GM12875 (cell line): ENCODE measurements around the gene BMAL1.

Source experiments
- H3K4me3 ChIP-seq: one replicate; pipeline ENCODE4 v1.5.1; 2011; ENCODE audit warnings: low read depth, low read length, control low read depth
- TF ChIP-seq, protein P1 (sequence below): IDR thresholded peaks from 2 replicates; pipeline ENCODE4 v1.5.1; 2011; ENCODE audit warnings: low read depth, mild to moderate bottlenecking, control low read depth, inconsistent platforms, low read length, moderate library complexity, borderline replicate concordance; ENCODE audit not compliant: insufficient read depth

BMAL1 gene

DNA sequence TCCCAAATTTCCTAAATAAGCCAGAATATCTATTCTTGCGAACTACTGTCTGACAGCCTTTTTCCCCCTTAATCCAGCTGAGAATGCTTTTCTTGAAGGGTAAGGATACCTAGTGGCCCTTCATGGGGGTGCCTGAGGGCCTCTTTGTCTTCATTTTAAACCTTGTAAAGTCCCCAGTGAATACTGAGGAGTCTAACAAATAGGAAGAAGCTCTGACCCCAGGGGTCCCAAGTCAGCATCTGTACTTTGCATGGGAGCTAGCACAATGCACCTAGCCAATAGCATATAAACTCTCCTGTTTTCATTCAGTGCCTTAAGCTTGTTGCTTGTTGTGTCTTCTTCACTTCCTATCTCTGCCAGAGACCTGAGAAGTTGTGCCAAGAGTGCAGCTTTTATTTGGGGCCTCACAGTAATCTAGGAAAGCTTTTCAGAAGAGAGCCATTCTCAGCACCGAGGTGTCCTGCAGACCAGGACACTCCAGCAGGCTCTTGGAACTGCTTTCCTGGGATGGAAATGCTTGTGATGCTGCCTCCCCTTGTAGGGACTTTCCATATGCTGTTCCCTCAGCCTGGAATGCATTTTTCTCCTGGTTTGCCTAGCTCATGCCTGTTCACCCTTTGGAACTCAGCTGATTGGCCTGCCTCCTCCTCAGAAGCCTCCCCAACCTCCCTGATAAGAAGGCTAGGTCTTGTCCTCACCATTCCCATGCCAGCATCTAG, 37.2 kb downstream of the BMAL1 start:
- H3K4me3 ChIP-seq, result no peak overlapping the region
- TF ChIP-seq, protein P1, sequence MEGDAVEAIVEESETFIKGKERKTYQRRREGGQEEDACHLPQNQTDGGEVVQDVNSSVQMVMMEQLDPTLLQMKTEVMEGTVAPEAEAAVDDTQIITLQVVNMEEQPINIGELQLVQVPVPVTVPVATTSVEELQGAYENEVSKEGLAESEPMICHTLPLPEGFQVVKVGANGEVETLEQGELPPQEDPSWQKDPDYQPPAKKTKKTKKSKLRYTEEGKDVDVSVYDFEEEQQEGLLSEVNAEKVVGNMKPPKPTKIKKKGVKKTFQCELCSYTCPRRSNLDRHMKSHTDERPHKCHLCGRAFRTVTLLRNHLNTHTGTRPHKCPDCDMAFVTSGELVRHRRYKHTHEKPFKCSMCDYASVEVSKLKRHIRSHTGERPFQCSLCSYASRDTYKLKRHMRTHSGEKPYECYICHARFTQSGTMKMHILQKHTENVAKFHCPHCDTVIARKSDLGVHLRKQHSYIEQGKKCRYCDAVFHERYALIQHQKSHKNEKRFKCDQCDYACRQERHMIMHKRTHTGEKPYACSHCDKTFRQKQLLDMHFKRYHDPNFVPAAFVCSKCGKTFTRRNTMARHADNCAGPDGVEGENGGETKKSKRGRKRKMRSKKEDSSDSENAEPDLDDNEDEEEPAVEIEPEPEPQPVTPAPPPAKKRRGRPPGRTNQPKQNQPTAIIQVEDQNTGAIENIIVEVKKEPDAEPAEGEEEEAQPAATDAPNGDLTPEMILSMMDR, result no peak

DNA sequence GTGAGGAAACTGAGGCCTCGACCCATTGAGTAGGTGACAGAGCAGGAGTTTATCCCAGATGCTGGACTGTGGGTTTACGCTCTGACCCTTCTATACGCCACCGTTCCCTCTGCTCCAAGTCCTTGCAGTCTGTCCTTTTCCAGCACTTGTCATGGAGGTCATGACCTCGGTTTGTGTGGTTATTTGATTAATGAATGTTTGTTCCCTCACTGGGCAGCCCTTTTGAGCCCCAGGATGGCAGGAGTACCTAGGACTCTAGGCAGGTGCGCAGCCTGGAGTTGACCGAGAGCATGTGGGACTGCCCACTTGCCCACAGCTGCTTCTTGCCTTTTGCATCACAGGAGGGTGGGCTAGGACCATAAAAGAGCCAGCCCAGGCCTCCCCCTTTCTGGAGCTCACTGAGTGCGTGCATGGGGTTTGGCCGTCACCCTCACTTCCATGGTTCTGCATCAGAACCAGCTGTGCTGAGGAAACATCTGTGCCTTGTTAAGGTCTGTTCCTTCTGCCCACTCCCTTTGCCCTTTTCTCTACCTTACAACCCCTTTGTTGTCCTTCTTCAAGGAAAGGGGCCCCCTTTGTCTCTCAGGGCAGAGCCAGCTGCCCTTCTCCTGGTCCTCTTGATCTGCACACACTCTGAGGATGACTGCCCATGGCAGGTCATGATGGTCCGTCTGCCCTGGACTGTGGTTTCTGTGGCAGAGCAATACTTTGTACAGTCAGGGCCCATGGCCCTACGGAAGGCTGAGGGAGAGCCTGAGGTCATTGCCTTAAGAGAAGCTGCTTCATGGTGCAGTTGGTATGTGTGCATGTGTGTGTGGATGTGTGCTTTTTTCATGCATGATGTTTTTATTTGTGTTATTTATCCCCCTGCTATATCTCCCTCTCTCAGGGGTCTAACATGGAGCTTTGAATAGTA, 38.2 kb downstream of the BMAL1 start:
- TF ChIP-seq, protein P1, result no peak
- H3K4me3 ChIP-seq, result no peak overlapping the region

- H3K4me3 ChIP-seq, result no peak overlapping the region
- TF ChIP-seq, protein P1, result no peak
Measured at GRCh38 chr11:13316528-13316961, 39.0 kb downstream of the BMAL1 start.

DNA sequence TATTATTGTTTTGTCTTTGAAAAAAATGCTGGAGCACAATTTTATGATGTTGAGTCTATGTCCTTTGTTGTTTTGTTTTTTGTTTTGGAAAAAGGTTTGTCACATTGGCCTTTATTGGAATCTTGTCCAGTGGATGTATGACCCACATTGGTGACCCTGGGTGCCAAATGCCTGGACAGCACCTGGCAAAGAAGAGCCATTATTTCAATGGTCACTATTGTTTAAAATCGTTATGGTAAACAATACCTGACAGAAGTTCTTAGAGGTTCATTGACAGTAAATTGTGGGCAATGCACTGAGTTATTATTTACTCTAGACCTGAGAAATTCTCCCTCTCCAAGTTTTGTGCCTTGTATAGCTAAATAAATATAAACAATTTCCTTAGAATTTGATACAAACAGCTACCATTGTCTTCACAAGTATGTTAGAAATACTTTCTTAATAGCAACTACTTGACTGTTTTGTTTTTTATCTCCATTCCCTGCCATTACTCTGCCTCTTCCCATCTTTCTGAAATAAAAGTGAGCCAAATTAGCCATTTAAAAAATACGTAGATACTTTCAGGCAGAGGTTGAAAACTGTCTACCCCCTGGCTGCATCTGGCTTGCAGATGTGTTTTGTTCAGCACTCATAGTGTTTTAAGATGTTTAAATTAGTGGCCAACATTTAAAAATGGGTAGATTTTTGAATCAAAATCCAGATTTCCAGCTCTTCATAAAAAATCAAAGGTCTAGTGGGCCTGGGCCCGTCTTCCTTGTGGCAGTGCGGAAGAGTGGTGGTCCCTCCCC, 39.9 kb downstream of the BMAL1 start:
- TF ChIP-seq, protein P1, result no peak

DNA sequence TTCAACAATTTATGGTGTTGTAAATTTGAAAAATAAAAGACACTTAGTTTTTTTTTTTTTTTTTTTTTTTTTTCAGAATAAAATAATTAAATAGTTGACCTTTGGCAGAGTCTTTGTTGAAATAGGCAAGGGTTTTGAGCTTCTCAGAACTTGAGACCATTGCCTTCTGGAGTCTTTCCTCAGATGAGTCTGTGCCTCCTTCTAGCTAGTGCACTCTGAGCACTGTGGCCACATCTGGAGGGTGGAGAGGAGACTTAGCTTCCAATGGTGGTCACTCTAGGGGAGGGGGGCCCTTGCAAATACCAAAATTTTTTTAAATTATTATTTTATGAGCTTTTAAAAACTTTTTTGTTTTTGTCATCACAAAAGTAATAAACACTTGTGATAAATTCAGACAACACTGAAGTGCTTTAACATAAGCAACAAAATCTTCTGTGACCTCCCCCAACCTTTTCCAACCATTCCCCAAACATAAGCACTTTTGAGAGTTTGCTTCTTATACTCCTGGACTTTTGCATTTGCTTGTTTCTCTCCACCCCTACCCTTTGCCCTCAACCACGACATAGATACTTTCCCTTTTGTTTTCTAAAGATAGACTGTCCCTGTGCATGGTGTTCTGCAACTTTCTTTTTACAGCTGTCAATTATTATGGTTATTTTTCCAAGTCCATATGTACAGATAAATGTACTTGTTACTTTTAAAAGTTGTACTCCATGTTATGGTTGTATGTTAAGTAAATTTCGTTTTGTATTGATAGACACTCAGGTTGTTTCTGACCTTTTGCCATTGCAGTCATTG, 41.1 kb downstream of the BMAL1 start:
- TF ChIP-seq, protein P1, result no peak
- no peak overlapping the region for H3K4me3 ChIP-seq

More for the DNA sequence above, 39.9 kb downstream of the BMAL1 start:
- H3K4me3 ChIP-seq, result no peak overlapping the region

DNA sequence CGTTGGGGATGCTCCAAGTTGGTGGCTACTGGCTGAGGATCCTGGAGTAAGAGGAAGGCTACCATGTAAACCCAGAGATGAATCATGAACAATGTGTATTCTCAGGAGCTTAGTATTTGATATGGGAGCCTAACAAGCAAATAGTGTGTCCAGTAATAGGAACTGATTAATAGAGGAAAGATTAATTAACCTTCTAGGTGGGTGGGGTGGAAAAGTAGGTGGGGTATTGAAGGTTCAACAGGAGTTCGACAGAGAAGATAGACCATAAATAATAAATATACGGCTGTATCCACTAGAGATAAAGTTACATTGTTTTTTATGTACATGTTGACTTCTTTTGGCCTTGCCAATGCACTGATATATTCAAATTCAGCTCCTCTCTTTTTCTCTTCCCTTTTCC, 43.1 kb downstream of the BMAL1 start:
- H3K4me3 ChIP-seq, result no peak overlapping the region
- TF ChIP-seq, protein P1, result no peak
